Middle frontal gyrus (tissue), 1 donor: ENCODE data around the gene KRTAP5-3.
"Not testable (repeated sequence)": the region's sequence is repeated elsewhere in the genome, so short reads cannot be mapped to it uniquely, and the experiment has no call there.

Experiments used
- DNase-seq: peaks from one replicate; pipeline ENCODE4 v3.0.0-alpha.2; 2015; ENCODE audit warnings: low spot score; ENCODE audit errors: extremely low spot score

Gene KRTAP5-3

GRCh38 chr11:1582909-1583308 lies 25.4 kb downstream of the KRTAP5-3 start:
- not testable (repeated sequence) for DNase-seq

GRCh38 chr11:1581976-1582375 lies 26.3 kb downstream of the KRTAP5-3 start:
- DNase-seq: no peak

GRCh38 chr11:1576825-1577224 lies 31.4 kb downstream of the KRTAP5-3 start:
- DNase-seq: no peak

- DNase-seq: not testable (repeated sequence)
These were observed 32.5 kb downstream of the KRTAP5-3 start for GRCh38 chr11:1575756-1576155.

GRCh38 chr11:1574933-1575242 lies 33.4 kb downstream of the KRTAP5-3 start:
- DNase-seq: no peak

- no peak for DNase-seq
These were observed 33.9 kb downstream of the KRTAP5-3 start for GRCh38 chr11:1574238-1574932.

GRCh38 chr11:1573903-1574237 lies 34.4 kb downstream of the KRTAP5-3 start:
- DNase-seq: no peak

- no peak for DNase-seq
These were observed 35.0 kb downstream of the KRTAP5-3 start for GRCh38 chr11:1573077-1573902.

GRCh38 chr11:1572197-1573076 lies 35.8 kb downstream of the KRTAP5-3 start, which contains the start of gene DUSP8:
Gene DUSP8 (minus strand): TSS chr11:1572271. CDS start chr11:1565826, 6,445 bp downstream.
- DNase-seq: peak; percentile 82

- no peak for DNase-seq
These were observed 36.5 kb downstream of the KRTAP5-3 start for GRCh38 chr11:1571760-1572196.

GRCh38 chr11:1570896-1571759 lies 37.1 kb downstream of the KRTAP5-3 start:
- DNase-seq: no peak

GRCh38 chr11:1570531-1570895 lies 37.8 kb downstream of the KRTAP5-3 start:
- DNase-seq: no peak

- DNase-seq: no peak
These were observed 38.2 kb downstream of the KRTAP5-3 start for GRCh38 chr11:1570001-1570453.

GRCh38 chr11:1569251-1569780 lies 38.9 kb downstream of the KRTAP5-3 start:
- DNase-seq: no peak

GRCh38 chr11:1568441-1568911 lies 39.8 kb downstream of the KRTAP5-3 start:
- DNase-seq: no peak

GRCh38 chr11:1567721-1568100 lies 40.6 kb downstream of the KRTAP5-3 start:
- no peak for DNase-seq

GRCh38 chr11:1567052-1567720 lies 41.1 kb downstream of the KRTAP5-3 start:
- DNase-seq: no peak

- DNase-seq: no peak
These were observed 41.7 kb downstream of the KRTAP5-3 start for GRCh38 chr11:1566381-1567051.

GRCh38 chr11:1565904-1566247 lies 42.4 kb downstream of the KRTAP5-3 start:
- DNase-seq: no peak
